GM23248 (cell line): ENCODE measurements around the gene RPS10. TPM values are rescaled to one million over a fixed set of nuclear protein-coding genes. Genes with fewer than 3 reads are reported as not detected.

Source experiments
- DNase-seq: peaks from one replicate; pipeline ENCODE4 v3.0.0-alpha.2; 2015
- H2AFZ ChIP-seq: fragments of 200-600 bp; sonication (generic); 2 replicates; pipeline ENCODE4 v1.6.1; 2016; ENCODE audit warnings: antibody characterized with exemption
- H3F3A ChIP-seq: fragments of 200-600 bp; sonication (generic); 2 replicates; pipeline ENCODE4 v1.6.1; 2016; ENCODE audit warnings: mild to moderate bottlenecking, antibody characterized with exemption, mixed run types; ENCODE audit not compliant: insufficient read depth
- H3K27ac ChIP-seq: fragments of 200-600 bp; sonication (generic); 2 replicates; pipeline ENCODE4 v1.5.1; 2016; ENCODE audit warnings: mild to moderate bottlenecking
- H3K27me3 ChIP-seq: fragments of 200-600 bp; sonication (generic); replicated peaks from 2 replicates; pipeline ENCODE4 v1.6.1; 2016; ENCODE audit warnings: mild to moderate bottlenecking; ENCODE audit not compliant: insufficient read depth
- H3K36me3 ChIP-seq: fragments of 200-600 bp; sonication (generic); 2 replicates; pipeline ENCODE4 v1.6.1; 2016; ENCODE audit warnings: low read depth, mild to moderate bottlenecking
- H3K4me1 ChIP-seq: fragments of 200-600 bp; sonication (generic); 2 replicates; pipeline ENCODE4 v1.6.1; 2016; ENCODE audit warnings: mild to moderate bottlenecking; ENCODE audit not compliant: insufficient read depth
- H3K4me2 ChIP-seq: fragments of 200-600 bp; sonication (generic); one replicate; pipeline ENCODE4 v1.6.1; 2016; ENCODE audit warnings: mild to moderate bottlenecking; ENCODE audit not compliant: unreplicated experiment
- H3K4me3 ChIP-seq: fragments of 200-600 bp; sonication (generic); 2 replicates; pipeline ENCODE4 v1.5.1; 2016; ENCODE audit warnings: mild to moderate bottlenecking
- H3K79me2 ChIP-seq: fragments of 200-600 bp; sonication (generic); 2 replicates; pipeline ENCODE4 v1.6.1; 2016; ENCODE audit warnings: mild to moderate bottlenecking; ENCODE audit not compliant: insufficient read depth
- H3K9ac ChIP-seq: fragments of 200-600 bp; sonication (generic); 2 replicates; pipeline ENCODE4 v1.6.1; 2016; ENCODE audit warnings: mild to moderate bottlenecking
- H3K9me2 ChIP-seq: fragments of 200-600 bp; sonication (generic); 2 replicates; pipeline ENCODE4 v1.6.1; 2016; ENCODE audit warnings: mixed run types, mild to moderate bottlenecking, moderate library complexity; ENCODE audit not compliant: insufficient read depth
- H3K9me3 ChIP-seq: fragments of 200-600 bp; sonication (generic); one replicate; pipeline ENCODE4 v1.6.1; 2017; ENCODE audit warnings: low read depth
- H4K20me1 ChIP-seq: fragments of 200-600 bp; sonication (generic); 2 replicates; pipeline ENCODE4 v1.6.0; 2016; ENCODE audit not compliant: insufficient read depth
- EZH2 ChIP-seq: fragments of 200-600 bp; sonication (generic); IDR thresholded peaks from 2 replicates; pipeline ENCODE4 v1.6.1; 2018; ENCODE audit warnings: antibody characterized with exemption, mild to moderate bottlenecking; ENCODE audit not compliant: insufficient read depth, poor library complexity, severe bottlenecking
- EZH2phosphoT487 ChIP-seq: fragments of 200-600 bp; sonication (generic); IDR thresholded peaks from 2 replicates; pipeline ENCODE4 v1.6.1; 2018; ENCODE audit warnings: antibody characterized with exemption, moderate library complexity, mild to moderate bottlenecking, low read depth; ENCODE audit not compliant: insufficient read depth
- WGBS, 2 experiments: methylation state at CpG; one replicate each; pipeline ENCODE4 v1.1.6; 2015 to 2017; ENCODE audit warnings: low lambda C conversion rate in 2 of 2, low coverage in 1 of 2; ENCODE audit errors: missing lambda C conversion rate in 2 of 2; 5-methylcytosine and 5-hydroxymethylcytosine counted together
- in situ Hi-C: fragments of 300-500 bp; cut with MboI; formaldehyde crosslinking; loops from 2 replicates; pipeline ENCODE4 v1.15.0; 2020
- polyA plus RNA-seq: library from polyadenylated mRNA; unstranded; fragments of >200 nt; fragmentation: Nextera tagmentation; extraction: Ambion mirVana; gene quantifications from 2 replicates; pipeline ENCODE4 v1.2.1, GENCODE V29; 2016
- total RNA-seq: library from RNA; depleted of rRNA; stranded (reverse); fragments of >200 nt; shearing (Covaris generic); gene quantifications from 2 replicates; pipeline ENCODE4 v1.2.3, GENCODE V29; 2014; rRNA removed

RPS10 gene
- total and polyA plus RNA-seq, 2 experiments from 2014 or later, result 596 to 2,539 TPM

- WGBS, 2 experiments, result 95 to 96% methylated on average over 4 of the region's 4 CpGs
- no peak for TF ChIP-seq EZH2
- TF ChIP-seq EZH2phosphoT487, result no peak
- no peaks in the 10 kb centered on the region for H3K36me3 ChIP-seq
- no peaks in the 10 kb centered on the region for H3K9me3 ChIP-seq
- peaks cover 6% of the 10 kb centered on the region; the same call in 1 of the 2 replicates for H4K20me1 ChIP-seq
- H3K4me3 ChIP-seq, result no peak overlapping the region
- H3K79me2 ChIP-seq, result peaks cover 94% of the 10 kb centered on the region
- no peak overlapping the region for H3K4me2 ChIP-seq
- no peaks in the 10 kb centered on the region for H3K27me3 ChIP-seq
- no peak for DNase-seq
- no peak overlapping the region for H3K9ac ChIP-seq
- no peaks in the 10 kb centered on the region for H3K4me1 ChIP-seq
- in situ Hi-C loops, result no loop called here
- H2AFZ ChIP-seq, result no peak overlapping the region
- H3F3A ChIP-seq, result no peaks in the 10 kb centered on the region
- H3K27ac ChIP-seq, result no peak overlapping the region
- H3K9me2 ChIP-seq, result no peaks in the 10 kb centered on the region
Measured at GRCh38 chr6:34369385-34369784, 56.5 kb downstream of the RPS10 start.

Other genes with a start within 250 kb of the RPS10 start
- gene HMGA1, start 189.2 kb downstream of the RPS10 start, total RNA-seq, result 197 and 243 TPM in 2 replicates
- 332 and 351 TPM in 2 replicates for gene HMGA1, start 189.2 kb downstream of the RPS10 start, polyA plus RNA-seq
- gene SMIM29, start 177.1 kb downstream of the RPS10 start, total RNA-seq, result 27.6 and 35.1 TPM in 2 replicates
- gene SMIM29, start 177.1 kb downstream of the RPS10 start, polyA plus RNA-seq, result 55.1 and 58.3 TPM in 2 replicates
- 11.5 and 13.8 TPM in 2 replicates for gene NUDT3, start 33.4 kb downstream of the RPS10 start, total RNA-seq
- 8.1 and 8.9 TPM in 2 replicates for gene NUDT3, start 33.4 kb downstream of the RPS10 start, polyA plus RNA-seq
- gene PACSIN1, start 40.0 kb upstream of the RPS10 start, total RNA-seq, result not detected in 2 replicates
- gene PACSIN1, start 40.0 kb upstream of the RPS10 start, polyA plus RNA-seq, result not detected in 2 replicates
- gene SPDEF, start 130.3 kb upstream of the RPS10 start, total RNA-seq, result not detected in 2 replicates
- not detected in 2 replicates for gene SPDEF, start 130.3 kb upstream of the RPS10 start, polyA plus RNA-seq